GM10248 (cell line): ENCODE measurements around the gene RBBP8NL.
"Not testable (repeated sequence)": the region's sequence is repeated elsewhere in the genome, so short reads cannot be mapped to it uniquely, and the experiment has no call there.

ENCODE experiments used
- CTCF ChIA-PET: fragments of 300-600 bp; sonication (Branson Sonifier 250); formaldehyde crosslinking; extraction: SDS; loops from one replicate; lab custom pipeline; 2021; ENCODE audit warnings: antibody characterized with exemption; lab: Yijun Ruan, JAX
- POLR2A ChIA-PET: fragments of 350-650 bp; sonication (Branson Sonifier 250); formaldehyde crosslinking; extraction: SDS; loops from one replicate; lab custom pipeline; 2020; ENCODE audit warnings: antibody characterized with exemption; lab: Yijun Ruan, JAX
- DNase-seq: peaks from one replicate; pipeline ENCODE4 v3.0.0; 2012; ENCODE audit errors: extremely low spot score
- TF ChIP-seq, protein P1 (sequence below): IDR thresholded peaks from 2 replicates; pipeline ENCODE4 v1.5.1; 2012; ENCODE audit warnings: mild to moderate bottlenecking, low read depth; ENCODE audit errors: extremely low read depth, missing control alignments, control extremely low read depth

Gene RBBP8NL

DNA sequence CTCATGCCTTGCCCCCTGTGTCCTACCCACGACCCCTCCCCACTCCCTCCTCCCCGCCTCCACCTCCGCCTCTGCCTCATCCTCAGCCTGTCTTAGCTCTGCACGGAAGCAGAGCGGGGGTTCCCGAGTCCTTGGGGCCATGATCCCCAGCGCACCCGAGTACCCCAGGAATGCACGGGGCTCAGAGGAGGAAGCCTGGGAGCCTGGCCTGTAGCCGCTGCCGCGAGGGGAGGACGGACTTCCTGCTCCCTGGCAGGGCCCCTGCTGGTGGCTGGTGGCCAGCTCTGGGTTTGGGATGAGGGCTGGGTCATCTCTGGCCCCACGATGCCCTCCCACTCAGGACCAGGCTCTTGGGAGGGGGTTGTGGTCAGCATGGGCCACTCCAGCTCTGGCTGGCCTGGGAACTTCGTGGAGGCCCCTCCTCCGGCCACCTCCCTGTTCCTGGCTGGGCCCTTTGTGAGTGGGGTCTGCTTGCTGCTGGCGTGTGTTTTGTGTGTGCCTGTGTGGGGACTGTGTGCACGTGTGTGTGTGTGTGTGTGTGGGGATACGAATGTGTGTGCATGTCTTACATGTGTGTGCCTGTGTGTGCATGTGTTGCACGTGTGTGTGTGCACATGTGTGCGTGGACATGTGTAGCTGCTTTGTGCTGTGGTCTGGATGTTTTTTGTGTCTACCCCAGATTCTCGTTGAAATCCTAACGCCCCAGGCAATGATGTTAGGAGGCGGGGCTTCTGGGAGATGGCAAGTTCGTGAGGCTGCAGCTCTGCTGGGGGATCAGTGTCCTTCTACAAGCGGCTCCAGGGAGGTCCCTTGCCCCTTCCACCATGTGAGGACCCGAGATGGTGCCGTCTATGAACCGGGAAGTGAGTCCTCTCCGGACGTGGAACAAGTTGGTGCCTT is 1.3 kb upstream of the RBBP8NL start:
- POLR2A ChIA-PET, result interaction anchor here (0.6 kb wide), 1 partner anchor 14 kb away, joined by 6 read pairs; no protein-coding TSS in a partner anchor
- TF ChIP-seq, protein P1, sequence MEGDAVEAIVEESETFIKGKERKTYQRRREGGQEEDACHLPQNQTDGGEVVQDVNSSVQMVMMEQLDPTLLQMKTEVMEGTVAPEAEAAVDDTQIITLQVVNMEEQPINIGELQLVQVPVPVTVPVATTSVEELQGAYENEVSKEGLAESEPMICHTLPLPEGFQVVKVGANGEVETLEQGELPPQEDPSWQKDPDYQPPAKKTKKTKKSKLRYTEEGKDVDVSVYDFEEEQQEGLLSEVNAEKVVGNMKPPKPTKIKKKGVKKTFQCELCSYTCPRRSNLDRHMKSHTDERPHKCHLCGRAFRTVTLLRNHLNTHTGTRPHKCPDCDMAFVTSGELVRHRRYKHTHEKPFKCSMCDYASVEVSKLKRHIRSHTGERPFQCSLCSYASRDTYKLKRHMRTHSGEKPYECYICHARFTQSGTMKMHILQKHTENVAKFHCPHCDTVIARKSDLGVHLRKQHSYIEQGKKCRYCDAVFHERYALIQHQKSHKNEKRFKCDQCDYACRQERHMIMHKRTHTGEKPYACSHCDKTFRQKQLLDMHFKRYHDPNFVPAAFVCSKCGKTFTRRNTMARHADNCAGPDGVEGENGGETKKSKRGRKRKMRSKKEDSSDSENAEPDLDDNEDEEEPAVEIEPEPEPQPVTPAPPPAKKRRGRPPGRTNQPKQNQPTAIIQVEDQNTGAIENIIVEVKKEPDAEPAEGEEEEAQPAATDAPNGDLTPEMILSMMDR, result no peak
- CTCF ChIA-PET, result no interaction called here
- no peak for DNase-seq

DNA sequence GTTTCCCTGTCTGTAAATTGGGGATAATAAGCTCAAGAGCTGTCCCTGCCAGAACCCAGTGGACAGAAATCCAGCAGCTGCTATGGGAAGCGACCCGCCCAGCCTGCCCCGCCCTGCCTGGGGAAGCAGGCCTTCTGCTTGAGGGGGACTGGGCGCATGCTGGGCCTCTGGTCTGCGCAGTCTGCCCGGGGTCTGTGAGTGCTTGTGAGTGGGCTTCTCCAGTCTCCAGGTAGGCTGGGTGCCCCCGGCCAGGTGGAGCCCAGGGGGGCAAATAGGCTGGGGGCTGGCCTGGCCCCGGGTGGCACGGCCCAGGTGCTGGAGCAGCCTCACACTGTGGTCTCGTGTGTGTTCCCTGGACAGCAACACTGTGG is 648 bp upstream of the RBBP8NL start:
- ChIA-PET CTCF (no interaction called here), POLR2A (no interaction called here)
- DNase-seq, result no peak
- TF ChIP-seq, protein P1, result no peak

DNA sequence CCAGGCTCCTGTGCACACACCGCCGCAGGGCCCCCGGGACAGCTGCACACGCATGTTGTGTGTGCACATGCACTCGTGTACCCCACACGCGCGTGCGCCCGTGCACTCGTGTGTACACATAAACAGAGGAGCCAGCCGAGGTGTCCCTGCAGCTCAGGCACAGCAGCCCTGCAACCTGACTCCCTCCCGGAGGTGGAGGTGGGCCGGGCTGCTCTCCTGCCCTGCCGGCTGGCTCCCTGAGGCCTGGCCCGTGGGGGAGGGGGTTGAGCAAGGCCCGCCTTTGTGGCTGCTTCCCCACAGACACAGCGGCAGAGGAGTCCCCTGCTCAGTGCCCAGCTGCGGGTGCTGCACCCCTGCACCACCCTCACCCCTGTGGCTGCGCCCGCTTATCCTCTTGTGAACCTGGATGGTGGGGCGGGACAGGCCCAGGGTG is 624 bp downstream of the RBBP8NL start:
- DNase-seq, result no peak
- POLR2A ChIA-PET, result no interaction called here
- CTCF ChIA-PET, result interaction anchor here (1.2 kb wide), 1 partner anchor 73 kb away, joined by 3 read pairs; no protein-coding TSS in a partner anchor
- TF ChIP-seq, protein P1, result no peak

GRCh38 chr20:62426059-62426348 is 1.3 kb downstream of the RBBP8NL start:
- CTCF ChIA-PET, result interaction anchor here (1.2 kb wide), 1 partner anchor 74 kb away, joined by 3 read pairs; no protein-coding TSS in a partner anchor
- DNase-seq, POLR2A ChIA-PET: not testable (repeated sequence)

DNA sequence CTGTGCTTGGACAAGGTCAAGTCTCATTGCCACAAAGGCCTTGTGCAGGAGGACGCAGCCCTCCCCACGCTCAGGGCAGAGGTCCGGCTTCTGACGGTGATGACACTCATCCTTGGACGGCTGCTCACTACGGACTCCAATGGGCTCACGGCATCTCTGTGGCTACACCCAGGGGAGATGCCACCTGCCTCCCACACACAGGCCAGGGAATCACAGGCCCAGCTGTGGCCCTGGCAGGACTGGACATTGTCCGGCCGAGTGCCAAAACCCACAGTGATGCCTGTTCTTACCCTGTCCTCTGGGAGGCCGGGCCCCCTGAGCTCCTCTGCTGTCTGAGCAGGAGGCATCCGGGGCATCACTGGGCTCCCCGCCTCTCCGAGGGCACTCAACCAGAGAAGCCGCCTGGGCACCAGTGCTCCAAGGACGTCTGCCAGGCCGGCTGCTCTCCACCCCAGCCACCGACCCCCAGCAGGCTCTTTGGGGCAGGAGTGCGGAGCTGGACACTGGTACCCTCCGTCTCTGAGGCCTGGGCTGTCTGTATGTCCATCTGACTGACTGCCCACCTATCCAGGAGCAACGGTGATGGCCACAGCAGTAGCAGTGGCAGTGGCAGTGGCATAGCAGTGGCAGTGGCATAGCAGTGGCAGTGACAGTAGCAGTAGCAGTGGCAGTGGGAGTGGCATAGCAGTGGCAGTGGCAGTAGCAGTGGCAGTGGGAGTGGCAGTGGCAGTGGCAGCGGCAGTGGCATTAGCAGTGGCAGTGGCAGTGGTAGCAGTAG is 1.9 kb downstream of the RBBP8NL start:
- POLR2A ChIA-PET, result no interaction called here
- DNase-seq, result no peak
- CTCF ChIA-PET, result no interaction called here
- TF ChIP-seq, protein P1, result no peak

GRCh38 chr20:62424249-62425107 is 2.9 kb downstream of the RBBP8NL start:
- CTCF ChIA-PET, result interaction anchor here (2.6 kb wide), 1 partner anchor 15 kb away, joined by 9 read pairs; no protein-coding TSS in a partner anchor
- TF ChIP-seq, protein P1, result no peak
- DNase-seq, result no peak
- POLR2A ChIA-PET, result no interaction called here
